ENCODE results near the gene KCNK2. TPM values are rescaled to one million over a fixed set of nuclear protein-coding genes. Genes with fewer than 3 reads are reported as not detected.

The KCNK2 gene
- total and polyA plus RNA-seq, 8 donors = 0.10 to 0.26 (median 0.15) TPM; not detected in 2

DNA sequence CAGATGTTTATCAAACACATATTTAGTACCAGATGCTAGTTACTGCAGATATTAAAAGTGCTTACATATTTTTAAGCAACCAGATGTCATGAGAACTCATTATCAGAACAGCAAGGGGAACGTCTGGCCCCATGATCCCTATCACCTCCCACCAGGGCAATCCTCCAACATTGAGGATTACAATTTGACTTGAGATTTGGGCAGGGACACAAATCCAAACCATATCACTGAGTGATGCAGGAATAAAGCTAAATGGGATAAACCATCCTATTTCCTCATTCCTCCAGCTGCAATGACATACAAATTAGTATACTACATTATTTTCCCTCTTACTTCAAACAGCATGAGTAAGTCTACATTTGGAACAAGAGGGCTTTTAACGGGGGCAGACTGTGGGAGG is 3.1 kb upstream of the KCNK2 start:
- ATAC-seq (no peak), DNase-seq (no peak)
- Histone ChIP-seq H3K4me3 (no peak overlapping the region), H3K9me3 (no peaks in the 10 kb centered on the region), H3K4me1 (peaks cover 0 to 3% of the 10 kb centered on the region in 2 donors), H3K36me3 (no peaks in the 10 kb centered on the region), H3K27ac (no peak overlapping the region), H3K27me3 (peaks cover 26 to 43% of the 10 kb centered on the region in 2 donors)
- intact Hi-C loops (cut with DNase I) = no loop called here
- TF ChIP-seq, protein P1, sequence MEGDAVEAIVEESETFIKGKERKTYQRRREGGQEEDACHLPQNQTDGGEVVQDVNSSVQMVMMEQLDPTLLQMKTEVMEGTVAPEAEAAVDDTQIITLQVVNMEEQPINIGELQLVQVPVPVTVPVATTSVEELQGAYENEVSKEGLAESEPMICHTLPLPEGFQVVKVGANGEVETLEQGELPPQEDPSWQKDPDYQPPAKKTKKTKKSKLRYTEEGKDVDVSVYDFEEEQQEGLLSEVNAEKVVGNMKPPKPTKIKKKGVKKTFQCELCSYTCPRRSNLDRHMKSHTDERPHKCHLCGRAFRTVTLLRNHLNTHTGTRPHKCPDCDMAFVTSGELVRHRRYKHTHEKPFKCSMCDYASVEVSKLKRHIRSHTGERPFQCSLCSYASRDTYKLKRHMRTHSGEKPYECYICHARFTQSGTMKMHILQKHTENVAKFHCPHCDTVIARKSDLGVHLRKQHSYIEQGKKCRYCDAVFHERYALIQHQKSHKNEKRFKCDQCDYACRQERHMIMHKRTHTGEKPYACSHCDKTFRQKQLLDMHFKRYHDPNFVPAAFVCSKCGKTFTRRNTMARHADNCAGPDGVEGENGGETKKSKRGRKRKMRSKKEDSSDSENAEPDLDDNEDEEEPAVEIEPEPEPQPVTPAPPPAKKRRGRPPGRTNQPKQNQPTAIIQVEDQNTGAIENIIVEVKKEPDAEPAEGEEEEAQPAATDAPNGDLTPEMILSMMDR (IDR thresholded peaks at IDR 0.05) = no peak

DNA sequence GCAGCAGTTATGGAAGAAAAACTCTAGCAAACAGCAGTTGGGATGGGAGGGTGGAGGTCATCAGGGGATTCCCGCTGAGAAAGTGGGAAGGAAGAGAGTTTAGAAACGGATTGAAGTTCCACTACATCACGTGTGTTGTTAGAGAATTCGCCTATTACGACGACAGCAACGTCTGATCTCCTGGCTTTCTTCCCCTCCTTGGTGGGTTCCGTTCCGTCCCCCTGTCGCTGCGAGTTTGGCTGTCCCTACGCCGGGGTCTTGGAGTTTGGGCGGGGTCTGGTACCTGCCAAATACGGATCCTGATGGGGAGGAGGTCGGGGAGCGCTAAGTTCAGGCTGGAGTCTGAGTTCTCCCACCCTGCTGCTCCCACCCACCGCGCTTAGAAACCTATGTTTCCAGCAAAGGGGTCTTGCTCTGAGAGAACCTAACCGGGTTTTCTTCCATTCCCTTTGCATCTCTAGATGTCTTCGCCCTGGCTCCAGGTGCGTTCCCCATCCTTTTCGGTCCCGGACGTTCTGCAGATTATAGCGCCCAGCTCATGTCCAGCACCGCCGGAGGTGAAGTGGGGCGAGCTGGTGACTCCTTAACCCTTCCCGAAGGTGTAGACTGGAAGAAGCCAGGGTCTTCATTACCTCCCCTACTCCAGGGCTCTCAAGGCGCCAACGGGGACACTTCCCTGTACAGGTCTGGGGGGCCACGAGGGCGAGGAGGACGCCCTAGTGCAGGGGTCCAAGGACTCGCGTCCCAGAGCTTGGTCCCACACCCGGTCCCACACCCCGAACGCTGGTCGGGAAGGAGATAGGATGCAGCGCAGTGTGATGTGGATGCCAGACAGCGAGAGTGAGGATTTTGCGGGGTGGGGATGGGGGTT is 641 bp upstream of the KCNK2 start:
- Histone ChIP-seq H3K9me3 (no peaks in the 10 kb centered on the region), H3K4me1 (peaks cover 0 to 3% of the 10 kb centered on the region in 2 donors), H3K27me3 (peaks cover 36 to 67% of the 10 kb centered on the region in 2 donors), H3K36me3 (no peaks in the 10 kb centered on the region), H3K27ac (no peak overlapping the region), H3K4me3 (no peak overlapping the region)
- DNase-seq (peak in 3 of 4 donors; percentile 3 to 42 (median 8)), ATAC-seq (no peak)
- TF ChIP-seq, protein P1 (IDR thresholded peaks at IDR 0.05) = no peak
- intact Hi-C loops (cut with DNase I) = no loop called here

DNA sequence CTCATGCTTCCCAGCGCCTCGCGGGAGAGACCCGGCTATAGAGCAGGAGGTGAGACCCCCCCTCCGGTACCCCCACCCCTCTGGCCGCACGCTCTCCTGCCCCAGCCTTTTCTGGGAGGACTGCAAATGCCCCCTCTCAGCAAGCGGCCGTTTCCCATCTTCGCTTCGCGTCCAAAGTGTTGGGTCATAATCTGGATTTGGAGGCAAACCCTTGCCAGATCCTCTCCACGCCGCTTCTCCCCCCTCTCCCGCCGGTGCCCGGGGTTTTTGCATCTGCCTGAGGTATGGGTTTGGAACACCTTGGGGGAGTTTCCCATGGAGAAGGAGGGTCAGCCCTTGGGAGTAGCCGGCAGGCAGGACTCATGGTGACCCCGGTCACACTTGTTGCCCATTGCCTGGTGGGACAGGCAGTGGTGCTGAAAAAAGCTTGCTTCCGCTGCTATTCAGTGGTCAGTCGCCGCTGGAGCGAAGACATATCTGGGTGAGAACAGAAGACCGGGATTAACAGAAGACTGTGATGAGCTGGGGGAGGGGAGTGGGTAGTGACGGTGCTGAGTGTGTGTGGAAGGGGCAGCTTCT is 935 bp downstream of the KCNK2 start:
- H3K27me3 ChIP-seq = peaks cover 36 to 80% of the 10 kb centered on the region in 2 donors
- TF ChIP-seq, protein P1 (IDR thresholded peaks at IDR 0.05) = no peak
- no peaks in the 10 kb centered on the region for H3K9me3 ChIP-seq
- intact Hi-C loops (cut with DNase I) = no loop called here
- no peak overlapping the region for H3K27ac ChIP-seq
- DNase-seq = peak in 3 of 4 donors; percentile 5 to 51 (median 12)
- no peak for ATAC-seq
- no peaks in the 10 kb centered on the region for H3K36me3 ChIP-seq
- H3K4me1 ChIP-seq = peaks cover 0 to 3% of the 10 kb centered on the region in 2 donors
- peak overlapping the region in 1 of 2 donors; percentile 3 for H3K4me3 ChIP-seq

DNA sequence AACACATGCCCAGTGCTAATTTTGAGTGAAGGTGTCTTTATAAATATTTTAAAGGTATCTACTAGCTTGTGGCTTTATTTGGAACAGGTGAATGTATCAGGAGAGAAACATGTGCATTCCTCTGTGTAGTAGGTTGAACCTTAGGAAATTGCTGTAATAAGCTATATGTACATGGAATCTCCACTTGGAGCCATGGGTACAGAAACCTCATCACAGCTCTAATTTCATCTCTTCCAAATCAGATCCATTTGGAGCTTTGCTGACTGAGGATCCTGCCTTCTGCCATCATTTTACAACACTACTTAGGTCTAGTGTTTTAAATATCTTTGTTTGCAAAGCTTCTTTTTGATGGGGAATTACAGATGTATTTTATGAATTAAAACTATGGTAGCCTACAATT is 2.1 kb downstream of the KCNK2 start:
- Histone ChIP-seq H3K4me3 (no peak overlapping the region), H3K4me1 (peaks cover 0 to 3% of the 10 kb centered on the region in 2 donors), H3K36me3 (no peaks in the 10 kb centered on the region), H3K27me3 (peaks cover 36 to 81% of the 10 kb centered on the region in 2 donors), H3K27ac (no peak overlapping the region), H3K9me3 (no peaks in the 10 kb centered on the region)
- ATAC-seq = no peak
- TF ChIP-seq, protein P1 (IDR thresholded peaks at IDR 0.05) = no peak
- no peak for DNase-seq
- intact Hi-C loops (cut with DNase I) = no loop called here

DNA sequence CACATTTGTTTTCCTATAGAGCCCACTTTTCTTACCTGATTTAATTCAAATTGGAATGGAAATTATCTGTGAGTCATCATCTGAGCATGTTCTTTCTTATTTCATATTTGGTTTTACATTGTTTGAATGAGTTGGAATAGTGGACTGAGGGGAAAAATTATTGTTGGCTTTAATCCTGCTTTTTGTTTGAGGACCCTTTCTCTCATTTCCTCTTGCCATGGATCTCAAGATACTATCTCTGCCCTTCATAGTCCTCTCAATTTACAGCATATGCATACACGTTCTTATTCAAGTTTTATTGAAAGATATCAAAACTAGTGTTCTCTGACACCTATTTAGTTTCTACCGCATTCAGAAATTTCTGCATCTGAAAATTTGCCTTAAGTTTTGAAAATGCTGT is 5.1 kb downstream of the KCNK2 start:
- TF ChIP-seq, protein P1 (IDR thresholded peaks at IDR 0.05) = no peak
- ATAC-seq (no peak), DNase-seq (no peak)
- Histone ChIP-seq H3K27ac (no peak overlapping the region), H3K4me3 (no peak overlapping the region), H3K27me3 (peaks cover 23 to 55% of the 10 kb centered on the region in 2 donors), H3K4me1 (peaks cover 0 to 3% of the 10 kb centered on the region in 2 donors), H3K9me3 (no peaks in the 10 kb centered on the region), H3K36me3 (no peaks in the 10 kb centered on the region)
- intact Hi-C loops (cut with DNase I) = no loop called here

Data from left lung (tissue), 10 donors.